Stomach (tissue), 9 donors: ENCODE measurements around the gene POLG2. TPM values are rescaled to one million over a fixed set of nuclear protein-coding genes. Genes with fewer than 3 reads are reported as not detected.

Experiments
- DNase-seq, 2 donors: peaks; one replicate each; pipeline versions ENCODE4 v3.0.0 to v3.0.0-alpha.2; 2013 to 2019
- H3K27ac ChIP-seq, 5 donors: fragments of 200-600 bp in 4 of 5; sonication (generic) in 4 of 5; one replicate each; pipeline ENCODE4 v1.5.1; 2013 to 2019; ENCODE audit warnings: mild to moderate bottlenecking in 1 of 5, moderate library complexity in 1 of 5
- H3K27me3 ChIP-seq, 3 donors: fragments of 200-600 bp; sonication (generic); one replicate each; pipeline ENCODE4 v1.5.1; 2017 to 2019; ENCODE audit warnings: mixed run types in 1 of 3
- H3K36me3 ChIP-seq, 4 donors: fragments of 200-600 bp; sonication (generic); 1 replicate in 3 of 4; 2 replicates in 1 of 4; pipeline ENCODE4 v1.5.1; 2016 to 2019
- H3K4me1 ChIP-seq, 4 donors: fragments of 200-600 bp; sonication (generic); one replicate each; pipeline ENCODE4 v1.5.1; 2016 to 2019
- H3K4me3 ChIP-seq, 4 donors: fragments of 200-600 bp; sonication (generic) in 3 of 4; one replicate each; pipeline ENCODE4 v1.5.1; 2016 to 2019; ENCODE audit warnings: mild to moderate bottlenecking in 1 of 4
- H3K9me3 ChIP-seq, 4 donors: fragments of 200-600 bp; sonication (generic); one replicate each; pipeline ENCODE4 v1.5.1; 2016 to 2019
- EP300 ChIP-seq: sonication (generic); formaldehyde crosslinking; IDR thresholded peaks from one replicate; pipeline ENCODE4 v1.6.1; 2017; ENCODE audit warnings: antibody characterized with exemption
- POLR2A ChIP-seq, 4 donors: fragments of 450-650 bp; IDR thresholded peaks; one replicate each; pipeline ENCODE4 v1.6.1; 2016; ENCODE audit warnings: antibody characterized with exemption in 4 of 4, control low read depth in 2 of 4, mild to moderate bottlenecking in 1 of 4, moderate library complexity in 1 of 4
- POLR2AphosphoS5 ChIP-seq, 3 donors: sonication (generic); formaldehyde crosslinking; IDR thresholded peaks; one replicate each; pipeline ENCODE4 v1.6.1; 2016; ENCODE audit warnings: antibody characterized with exemption in 3 of 3
- WGBS, 5 donors: extraction: QIAGEN DNeasy Blood & Tissue Kit in 3 of 5; methylation state at CpG; one replicate each; pipeline versions ENCODE4 v1.1.5 to v1.1.7; 2013 to 2018; 5-methylcytosine and 5-hydroxymethylcytosine counted together
- intact Hi-C: fragments of 100-400 bp; cut with DNase I; formaldehyde crosslinking; loops from one replicate; pipeline ENCODE4 v1.15.1; 2023; ENCODE audit warnings: low total_unique reads
- polyA plus RNA-seq, 3 donors: library from polyadenylated mRNA; stranded (reverse); fragments of 200-250 nt; gene quantifications; one replicate each; pipeline ENCODE4 v1.2.3, GENCODE V29; 2013
- total RNA-seq, 5 donors: library from RNA; depleted of rRNA; stranded (reverse); fragments of >200 nt; gene quantifications; one replicate each; pipeline versions ENCODE4 v1.1.0 to v1.2.3, GENCODE V29; 2014 to 2016
- TF ChIP-seq, protein P1 (sequence below), 7 experiments: fragments of 450-650 bp in 4 of 7; fragments of 200-600 bp in 3 of 7; sonication (generic) in 3 of 7; IDR thresholded peaks; one replicate each; pipeline ENCODE4 v1.5.1; 2016 to 2019; ENCODE audit warnings: antibody characterized with exemption in 7 of 7, control low read depth in 2 of 7, mild to moderate bottlenecking in 1 of 7
- donor health status: healthy with polysubstance abuse.
- donor health status: Bipolar disorder and iron deficiency.
- donor health status: healthy.

POLG2 gene
- total and polyA plus RNA-seq, 8 donors: 1.3 to 41.4 (median 9.9) TPM

GRCh38 chr17:64447526-64447925 lies 49.3 kb downstream of the POLG2 start:
- Histone ChIP-seq H3K4me3 (no peak overlapping the region), H3K36me3 (no peaks in the 10 kb centered on the region), H3K27me3 (no peaks in the 10 kb centered on the region), H3K4me1 (peaks cover 0 to 31% (median under 1%) of the 10 kb centered on the region in 4 donors), H3K9me3 (no peaks in the 10 kb centered on the region), H3K27ac (no peak overlapping the region)
- no peak for DNase-seq
- 81 to 100% (median 88%) methylated on average over 1 of the region's 1 CpG for WGBS, 5 donors
- intact Hi-C loops: no loop called here
- TF ChIP-seq POLR2AphosphoS5 (IDR thresholded peaks at IDR 0.05) (no peak), POLR2A (IDR thresholded peaks at IDR 0.05) (no peak), EP300 (no peak)
- TF ChIP-seq, protein P1, sequence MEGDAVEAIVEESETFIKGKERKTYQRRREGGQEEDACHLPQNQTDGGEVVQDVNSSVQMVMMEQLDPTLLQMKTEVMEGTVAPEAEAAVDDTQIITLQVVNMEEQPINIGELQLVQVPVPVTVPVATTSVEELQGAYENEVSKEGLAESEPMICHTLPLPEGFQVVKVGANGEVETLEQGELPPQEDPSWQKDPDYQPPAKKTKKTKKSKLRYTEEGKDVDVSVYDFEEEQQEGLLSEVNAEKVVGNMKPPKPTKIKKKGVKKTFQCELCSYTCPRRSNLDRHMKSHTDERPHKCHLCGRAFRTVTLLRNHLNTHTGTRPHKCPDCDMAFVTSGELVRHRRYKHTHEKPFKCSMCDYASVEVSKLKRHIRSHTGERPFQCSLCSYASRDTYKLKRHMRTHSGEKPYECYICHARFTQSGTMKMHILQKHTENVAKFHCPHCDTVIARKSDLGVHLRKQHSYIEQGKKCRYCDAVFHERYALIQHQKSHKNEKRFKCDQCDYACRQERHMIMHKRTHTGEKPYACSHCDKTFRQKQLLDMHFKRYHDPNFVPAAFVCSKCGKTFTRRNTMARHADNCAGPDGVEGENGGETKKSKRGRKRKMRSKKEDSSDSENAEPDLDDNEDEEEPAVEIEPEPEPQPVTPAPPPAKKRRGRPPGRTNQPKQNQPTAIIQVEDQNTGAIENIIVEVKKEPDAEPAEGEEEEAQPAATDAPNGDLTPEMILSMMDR (IDR thresholded peaks at IDR 0.05): no peak

DNA sequence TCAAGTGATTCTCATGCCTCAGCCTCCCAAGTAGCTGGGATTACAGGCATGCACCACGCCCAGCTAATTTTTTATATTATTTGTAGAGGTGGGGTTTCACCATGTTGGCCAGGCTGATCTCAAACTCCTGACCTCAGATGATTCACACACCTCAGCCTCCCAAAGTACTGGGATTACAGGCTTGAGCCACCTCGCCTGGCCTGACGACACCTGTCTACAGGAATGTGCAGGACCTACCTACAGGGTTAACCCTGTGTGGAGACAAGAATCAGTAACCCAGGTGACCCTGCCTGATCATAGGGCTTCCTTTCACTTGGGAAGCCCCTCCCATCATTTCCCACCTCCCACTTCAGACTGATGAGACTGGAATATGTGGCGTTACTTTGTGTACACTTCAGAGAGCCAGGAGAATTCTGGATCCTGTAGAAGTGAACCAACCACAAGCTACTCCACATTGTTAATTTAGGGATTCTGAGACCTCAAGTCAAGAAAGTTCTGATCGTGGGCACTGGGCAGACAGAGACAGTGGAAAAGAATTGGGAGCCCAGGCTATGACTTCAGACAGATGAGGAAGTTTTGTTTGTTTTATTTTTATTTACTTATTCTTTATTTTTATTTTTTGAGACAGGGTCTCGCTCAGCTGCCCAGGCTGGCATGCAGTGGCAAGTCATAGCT lies 53.6 kb downstream of the POLG2 start:
- Histone ChIP-seq H3K27me3 (no peaks in the 10 kb centered on the region), H3K4me3 (no peak overlapping the region), H3K36me3 (no peaks in the 10 kb centered on the region), H3K4me1 (peaks cover 0 to 28% (median 6%) of the 10 kb centered on the region in 4 donors), H3K27ac (peak overlapping the region in 3 of 5 donors; percentile 42 to 75 (median 70)), H3K9me3 (peaks cover 2 to 15% (median 9%) of the 10 kb centered on the region in 4 donors)
- WGBS, 5 donors: 71 to 86% (median 78%) methylated on average over 4 to 6 of the region's 6 CpGs
- intact Hi-C loops: no loop called here
- TF ChIP-seq EP300: no peak
- TF ChIP-seq POLR2AphosphoS5 (IDR thresholded peaks at IDR 0.05): no peak
- TF ChIP-seq, protein P1 (IDR thresholded peaks at IDR 0.05): no peak
- TF ChIP-seq POLR2A (IDR thresholded peaks at IDR 0.05): no peak
- no peak for DNase-seq

- Histone ChIP-seq H3K4me1 (peaks cover 0 to 24% (median 6%) of the 10 kb centered on the region in 4 donors), H3K4me3 (no peak overlapping the region), H3K36me3 (no peaks in the 10 kb centered on the region), H3K9me3 (peaks cover 9 to 22% (median 16%) of the 10 kb centered on the region in 4 donors), H3K27me3 (no peaks in the 10 kb centered on the region), H3K27ac (peak overlapping the region in 3 of 5 donors; percentile 42 to 75 (median 70))
- no peak for TF ChIP-seq POLR2A (IDR thresholded peaks at IDR 0.05)
- TF ChIP-seq POLR2AphosphoS5 (IDR thresholded peaks at IDR 0.05): no peak
- TF ChIP-seq EP300: no peak
- TF ChIP-seq, protein P1 (IDR thresholded peaks at IDR 0.05): no peak
- WGBS, 5 donors: 41 to 78% (median 74%) methylated on average over 3 of the region's 3 CpGs
- intact Hi-C loops: no loop called here
- DNase-seq: no peak
Observed at GRCh38 chr17:64442541-64442971, 54.3 kb downstream of the POLG2 start.

- TF ChIP-seq POLR2AphosphoS5 (IDR thresholded peaks at IDR 0.05) (peak in 1 of 3 donors; percentile 17), POLR2A (IDR thresholded peaks at IDR 0.05) (no peak), EP300 (no peak)
- peaks cover 14 to 28% (median 21%) of the 10 kb centered on the region in 4 donors for H3K9me3 ChIP-seq
- H3K4me3 ChIP-seq: no peak overlapping the region
- peaks cover 0 to 24% (median 6%) of the 10 kb centered on the region in 4 donors for H3K4me1 ChIP-seq
- H3K27me3 ChIP-seq: no peaks in the 10 kb centered on the region
- peak overlapping the region in 4 of 5 donors; percentile 3 to 75 (median 47) for H3K27ac ChIP-seq
- WGBS, 5 donors: 21 to 35% (median 29%) methylated on average over 10 of the region's 10 CpGs
- intact Hi-C loops: no loop called here
- H3K36me3 ChIP-seq: no peaks in the 10 kb centered on the region
- peak in 1 of 2 donors; percentile 69 for DNase-seq
Observed at GRCh38 chr17:64441772-64442540, 54.9 kb downstream of the POLG2 start.
